ENCODE measurements around the gene ARHGEF28.

ARHGEF28 gene

DNA sequence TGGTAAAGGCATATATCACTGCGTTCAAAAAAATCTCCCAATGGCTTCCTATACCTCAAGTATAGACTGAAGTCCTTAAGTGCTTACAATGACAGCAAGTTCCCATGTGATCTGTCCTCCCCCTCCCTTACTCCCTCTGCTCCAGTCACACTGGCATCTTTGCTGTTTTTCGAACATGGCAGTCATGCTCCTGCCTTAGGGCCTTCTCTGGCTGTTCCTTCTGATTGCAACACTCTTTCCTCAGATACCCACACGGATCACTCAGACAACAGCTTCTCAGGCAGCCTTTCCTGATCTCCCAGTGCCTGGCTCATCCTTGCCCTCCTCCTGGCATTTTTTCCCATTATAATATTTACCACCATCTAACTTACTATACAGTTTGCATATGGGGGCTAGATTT lies 232.8 kb downstream of the ARHGEF28 start:
- Histone ChIP-seq H3K4me1 (ENCODE audit: control insufficient read depth in 1 of 2, insufficient read depth in 1 of 2, low read depth in 1 of 2, low read length in 1 of 2) (no peaks in the 10 kb centered on the region), H3K27me3 (no peaks in the 10 kb centered on the region), H3K27ac (no peak overlapping the region), H3K4me3 (ENCODE audit: low read depth in 1 of 2, low read length in 1 of 2) (no peak overlapping the region), H3K9me3 (no peaks in the 10 kb centered on the region), H3K36me3 (no peaks in the 10 kb centered on the region)
- TF ChIP-seq, protein P1, sequence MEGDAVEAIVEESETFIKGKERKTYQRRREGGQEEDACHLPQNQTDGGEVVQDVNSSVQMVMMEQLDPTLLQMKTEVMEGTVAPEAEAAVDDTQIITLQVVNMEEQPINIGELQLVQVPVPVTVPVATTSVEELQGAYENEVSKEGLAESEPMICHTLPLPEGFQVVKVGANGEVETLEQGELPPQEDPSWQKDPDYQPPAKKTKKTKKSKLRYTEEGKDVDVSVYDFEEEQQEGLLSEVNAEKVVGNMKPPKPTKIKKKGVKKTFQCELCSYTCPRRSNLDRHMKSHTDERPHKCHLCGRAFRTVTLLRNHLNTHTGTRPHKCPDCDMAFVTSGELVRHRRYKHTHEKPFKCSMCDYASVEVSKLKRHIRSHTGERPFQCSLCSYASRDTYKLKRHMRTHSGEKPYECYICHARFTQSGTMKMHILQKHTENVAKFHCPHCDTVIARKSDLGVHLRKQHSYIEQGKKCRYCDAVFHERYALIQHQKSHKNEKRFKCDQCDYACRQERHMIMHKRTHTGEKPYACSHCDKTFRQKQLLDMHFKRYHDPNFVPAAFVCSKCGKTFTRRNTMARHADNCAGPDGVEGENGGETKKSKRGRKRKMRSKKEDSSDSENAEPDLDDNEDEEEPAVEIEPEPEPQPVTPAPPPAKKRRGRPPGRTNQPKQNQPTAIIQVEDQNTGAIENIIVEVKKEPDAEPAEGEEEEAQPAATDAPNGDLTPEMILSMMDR (IDR thresholded peaks at IDR 0.05): no peak

DNA sequence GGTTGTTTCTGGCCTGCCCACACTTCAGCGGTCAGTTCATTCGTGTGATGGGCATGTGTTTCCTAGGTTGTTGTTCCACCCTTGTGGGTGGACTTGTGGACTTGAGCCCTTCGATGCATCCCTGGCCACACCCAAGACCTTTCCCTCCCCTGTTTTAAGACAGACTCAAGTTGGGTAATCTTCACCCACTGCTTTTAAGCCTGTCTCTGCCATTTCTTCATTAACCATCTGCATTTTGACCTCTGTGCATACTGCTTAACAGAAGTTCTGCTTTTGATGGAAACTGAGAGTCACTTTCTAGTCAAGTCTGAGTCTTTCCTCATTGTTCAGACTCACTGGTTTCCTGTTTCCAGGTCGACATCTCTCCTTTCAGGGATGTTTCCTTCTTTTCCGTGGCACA lies 233.7 kb downstream of the ARHGEF28 start:
- TF ChIP-seq, protein P1 (IDR thresholded peaks at IDR 0.05): no peak
- no peaks in the 10 kb centered on the region for H3K36me3 ChIP-seq
- no peak overlapping the region for H3K27ac ChIP-seq
- no peak overlapping the region for H3K4me3 ChIP-seq (ENCODE audit: low read depth in 1 of 2, low read length in 1 of 2)
- no peaks in the 10 kb centered on the region for H3K27me3 ChIP-seq
- no peaks in the 10 kb centered on the region for H3K4me1 ChIP-seq (ENCODE audit: control insufficient read depth in 1 of 2, insufficient read depth in 1 of 2, low read depth in 1 of 2, low read length in 1 of 2)
- H3K9me3 ChIP-seq: no peaks in the 10 kb centered on the region

DNA sequence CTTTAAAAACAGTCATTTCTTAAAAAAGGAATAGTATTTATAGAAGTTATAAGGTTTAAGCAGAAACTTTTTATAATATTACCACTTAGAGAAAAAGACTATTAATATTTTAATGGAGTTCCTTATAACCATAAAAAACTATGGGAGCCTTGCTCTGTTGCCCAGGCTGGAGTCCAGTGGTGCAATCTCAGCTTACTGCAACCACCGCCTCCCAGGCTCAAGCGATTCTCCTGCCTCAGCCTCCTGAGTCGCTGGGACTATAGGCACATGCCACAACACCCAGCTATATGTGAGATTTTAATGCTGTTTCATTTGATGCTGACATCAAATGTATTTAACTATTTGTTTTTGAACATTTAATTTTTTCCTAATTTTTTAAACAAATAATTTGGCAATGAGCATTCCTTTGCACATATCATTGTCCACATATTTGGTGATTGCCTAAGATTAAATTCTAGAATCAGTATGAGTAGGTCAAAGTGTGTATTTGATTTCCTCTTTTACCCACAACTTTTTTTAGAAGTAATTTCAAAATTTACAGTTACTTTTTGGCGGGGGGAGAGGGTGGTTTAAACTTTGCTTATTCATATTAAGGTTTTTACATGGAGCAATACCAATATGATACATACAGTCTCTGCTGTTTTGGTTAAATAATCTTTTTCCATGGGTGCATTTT lies 235.5 kb downstream of the ARHGEF28 start:
- Histone ChIP-seq H3K9me3 (no peaks in the 10 kb centered on the region), H3K27me3 (no peaks in the 10 kb centered on the region), H3K4me1 (ENCODE audit: control insufficient read depth in 1 of 2, insufficient read depth in 1 of 2, low read depth in 1 of 2, low read length in 1 of 2) (no peaks in the 10 kb centered on the region), H3K36me3 (no peaks in the 10 kb centered on the region), H3K4me3 (ENCODE audit: low read depth in 1 of 2, low read length in 1 of 2) (no peak overlapping the region), H3K27ac (no peak overlapping the region)
- TF ChIP-seq, protein P1 (IDR thresholded peaks at IDR 0.05): no peak

DNA sequence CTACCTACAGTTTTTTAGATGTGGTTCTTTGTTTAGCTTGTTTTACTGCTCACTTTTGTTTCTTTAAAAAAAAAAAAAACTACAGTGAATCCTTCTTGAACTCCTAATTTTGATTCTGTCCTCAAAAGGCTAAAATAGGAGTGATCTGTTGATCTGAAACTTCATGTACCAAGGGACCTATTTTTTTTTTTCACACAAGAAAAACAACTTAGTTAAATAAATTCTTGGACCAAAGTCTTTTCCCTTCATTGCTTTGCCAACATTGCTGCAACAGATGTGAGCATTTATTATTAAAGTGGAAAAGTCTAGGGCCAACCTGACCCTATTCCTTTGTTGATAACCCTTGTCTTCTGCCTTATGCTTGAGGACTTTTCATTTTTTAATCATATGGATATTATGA lies 236.8 kb downstream of the ARHGEF28 start:
- TF ChIP-seq, protein P1 (IDR thresholded peaks at IDR 0.05): no peak
- Histone ChIP-seq H3K4me1 (ENCODE audit: control insufficient read depth in 1 of 2, insufficient read depth in 1 of 2, low read depth in 1 of 2, low read length in 1 of 2) (no peaks in the 10 kb centered on the region), H3K27me3 (no peaks in the 10 kb centered on the region), H3K4me3 (ENCODE audit: low read depth in 1 of 2, low read length in 1 of 2) (no peak overlapping the region), H3K9me3 (no peaks in the 10 kb centered on the region), H3K27ac (no peak overlapping the region), H3K36me3 (no peaks in the 10 kb centered on the region)

DNA sequence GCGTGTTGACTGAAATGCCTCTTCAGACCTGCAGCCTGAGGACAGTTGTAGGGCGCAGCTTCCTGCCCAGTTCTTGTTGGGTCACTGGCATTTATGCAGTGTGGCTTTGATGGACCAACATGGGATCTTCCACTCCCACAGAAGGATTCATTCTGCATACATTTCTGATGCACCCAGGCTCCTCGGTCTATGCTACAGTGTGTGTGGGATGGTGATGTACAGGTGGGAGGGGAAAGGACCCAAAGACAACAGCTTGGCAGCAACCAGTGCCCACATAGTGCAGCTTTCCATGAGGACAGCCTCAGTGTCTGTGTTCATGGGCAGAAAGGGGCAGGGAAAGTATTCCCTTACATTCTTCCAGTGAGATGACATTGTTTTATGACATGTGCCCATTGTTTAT lies 237.9 kb downstream of the ARHGEF28 start:
- Histone ChIP-seq H3K27ac (no peak overlapping the region), H3K9me3 (no peaks in the 10 kb centered on the region), H3K36me3 (no peaks in the 10 kb centered on the region), H3K27me3 (no peaks in the 10 kb centered on the region), H3K4me3 (ENCODE audit: low read depth in 1 of 2, low read length in 1 of 2) (no peak overlapping the region), H3K4me1 (ENCODE audit: control insufficient read depth in 1 of 2, insufficient read depth in 1 of 2, low read depth in 1 of 2, low read length in 1 of 2) (no peaks in the 10 kb centered on the region)
- TF ChIP-seq, protein P1 (IDR thresholded peaks at IDR 0.05): no peak
